SK-N-MC (cell line): ENCODE data around the gene ZDHHC7.

Source experiments
- EZH2 ChIP-seq: fragments of 200-600 bp; sonication (generic); IDR thresholded peaks from one replicate; pipeline ENCODE4 v1.6.1; 2017; ENCODE audit warnings: antibody characterized with exemption
- POLR2AphosphoS5 ChIP-seq: IDR thresholded peaks from 2 replicates; pipeline ENCODE4 v1.6.1; 2012; ENCODE audit warnings: mild to moderate bottlenecking, low read depth, low read length, borderline replicate concordance

DNA sequence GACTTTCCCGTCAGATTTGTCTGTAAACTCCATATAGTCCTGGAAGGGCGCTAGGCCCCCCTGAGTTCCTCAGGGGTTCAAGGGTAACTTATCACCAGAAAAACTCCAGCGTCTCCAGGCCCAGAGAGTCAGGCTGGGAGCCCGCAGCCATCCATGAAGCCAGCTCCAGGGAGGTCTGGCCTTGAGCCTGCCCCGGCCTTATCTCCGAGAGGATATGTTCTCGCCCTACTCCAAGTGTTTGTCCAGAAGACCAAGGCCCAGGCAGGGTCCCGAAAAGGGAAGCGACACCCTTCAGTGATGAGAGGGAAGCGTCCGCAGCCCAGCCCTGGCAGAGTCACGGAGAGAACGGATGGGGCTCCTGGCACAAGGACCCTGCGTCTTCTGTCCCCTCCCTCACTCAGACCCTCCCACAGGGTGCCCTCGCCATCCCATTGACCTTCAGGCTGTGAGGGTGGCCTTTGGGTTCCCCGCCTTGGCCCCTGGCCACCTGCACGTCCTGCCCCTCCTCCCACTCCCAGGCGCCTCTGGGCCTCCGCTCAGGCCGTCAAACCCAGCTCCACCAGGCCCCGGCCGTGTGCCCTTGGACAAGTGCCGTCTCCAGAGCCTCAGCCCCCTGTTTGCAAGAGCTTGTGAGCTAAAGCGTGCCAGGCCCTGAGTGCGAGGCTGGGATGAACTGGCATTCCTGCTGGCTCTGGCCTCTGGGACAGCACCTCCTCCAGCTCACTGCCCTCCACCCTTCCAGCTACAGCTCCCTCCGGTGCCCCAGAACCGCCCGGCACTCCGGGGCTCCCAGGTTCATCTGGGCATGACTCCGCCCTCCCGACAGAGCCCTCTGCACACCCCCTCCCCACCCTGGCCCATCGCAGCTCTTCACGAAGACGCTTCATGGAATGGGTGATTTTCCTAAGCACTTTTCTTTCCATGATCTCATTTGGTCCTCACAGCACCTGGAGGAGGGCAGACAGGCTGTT is 83.4 kb downstream of the ZDHHC7 start:
- TF ChIP-seq POLR2AphosphoS5 (no peak), EZH2 (no peak)
